ENCODE results near the gene PPP3CA. TPM values are rescaled to one million over a fixed set of nuclear protein-coding genes. Genes with fewer than 3 reads are reported as not detected.
A peak's percentile ranks its signal among the peaks of the same experiment; 100 is the strongest.

Gene PPP3CA
- total RNA-seq, 2 donors from 2014 or later = 11.3 to 15.6 TPM

DNA sequence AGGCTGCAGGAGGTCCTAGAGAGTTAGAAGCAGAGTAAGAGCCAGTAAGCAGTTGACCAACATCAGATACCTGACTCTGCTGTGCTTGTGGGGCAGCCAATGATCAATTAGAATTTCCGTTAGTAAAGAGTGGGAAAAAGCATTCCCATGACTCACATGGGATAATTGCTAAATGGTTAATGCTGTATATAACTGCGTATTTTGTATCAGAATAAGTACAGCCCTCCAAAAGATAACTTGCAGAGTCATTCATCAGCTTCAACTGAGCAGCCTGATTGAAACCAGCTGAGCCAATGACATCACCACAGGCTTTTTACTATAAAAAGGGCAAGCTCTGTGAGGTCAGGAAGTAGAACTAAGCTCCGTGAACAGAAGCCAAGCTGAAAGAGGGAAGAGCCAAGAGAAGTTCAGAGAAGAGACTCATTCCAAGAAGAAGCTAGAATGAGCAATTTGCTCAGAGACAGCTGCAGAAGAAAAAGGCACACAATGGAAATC, 67.9 kb downstream of the PPP3CA start:
- Mint-ChIP-seq H3K36me3 (ENCODE audit: insufficient read depth in 2 of 2) (peaks cover 0 to 2% of the 10 kb centered on the region in 2 donors), H3K9me3 (no peaks in the 10 kb centered on the region), H3K4me1 (ENCODE audit: low read depth) (peaks cover 49% of the 10 kb centered on the region), H3K27ac (no peak overlapping the region), H3K4me3 (peak overlapping the region in 1 of 2 donors; percentile 45), H3K27me3 (ENCODE audit: low read depth) (no peaks in the 10 kb centered on the region)
- DNase-seq = no peak
- peak; percentile 47 to 57 for ATAC-seq (replicated peaks in 1 of 2)

- no peak for DNase-seq
Observed at GRCh38 chr4:101277671-101278070, 69.7 kb downstream of the PPP3CA start.

DNA sequence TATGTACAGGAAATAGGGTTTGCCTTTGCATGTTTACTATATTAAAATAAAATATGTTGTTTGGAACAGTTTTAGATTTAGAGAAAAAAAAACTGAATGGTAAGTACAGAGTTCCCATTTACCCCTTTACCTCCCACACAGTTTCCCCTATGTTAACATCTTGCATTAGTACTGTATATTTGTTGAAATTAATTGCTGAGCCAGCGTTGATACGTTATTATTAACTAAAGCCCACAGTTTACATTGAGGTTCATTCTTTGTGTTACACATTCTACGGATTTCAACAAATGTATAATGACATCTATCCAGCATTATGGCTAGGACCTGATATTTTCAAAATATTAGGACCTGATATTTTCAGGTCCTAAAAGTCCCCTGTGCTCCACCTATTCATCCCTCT, 70.7 kb downstream of the PPP3CA start:
- H3K27me3 Mint-ChIP-seq (ENCODE audit: low read depth) = no peaks in the 10 kb centered on the region
- ATAC-seq (replicated peaks in 1 of 2) = no peak
- H3K27ac Mint-ChIP-seq = no peak overlapping the region
- no peak for DNase-seq
- peaks cover 0 to 2% of the 10 kb centered on the region in 2 donors for H3K36me3 Mint-ChIP-seq (ENCODE audit: insufficient read depth in 2 of 2)
- peaks cover 27% of the 10 kb centered on the region for H3K4me1 Mint-ChIP-seq (ENCODE audit: low read depth)
- H3K9me3 Mint-ChIP-seq = no peaks in the 10 kb centered on the region
- no peak overlapping the region for H3K4me3 Mint-ChIP-seq

More at GRCh38 chr4:101277671-101278070, 69.7 kb downstream of the PPP3CA start:
- Mint-ChIP-seq H3K27ac (no peak overlapping the region), H3K4me1 (ENCODE audit: low read depth) (peaks cover 36% of the 10 kb centered on the region), H3K4me3 (no peak overlapping the region), H3K27me3 (ENCODE audit: low read depth) (no peaks in the 10 kb centered on the region), H3K36me3 (ENCODE audit: insufficient read depth in 2 of 2) (peaks cover 0 to 2% of the 10 kb centered on the region in 2 donors), H3K9me3 (no peaks in the 10 kb centered on the region)
- ATAC-seq (replicated peaks in 1 of 2) = no peak

DNA sequence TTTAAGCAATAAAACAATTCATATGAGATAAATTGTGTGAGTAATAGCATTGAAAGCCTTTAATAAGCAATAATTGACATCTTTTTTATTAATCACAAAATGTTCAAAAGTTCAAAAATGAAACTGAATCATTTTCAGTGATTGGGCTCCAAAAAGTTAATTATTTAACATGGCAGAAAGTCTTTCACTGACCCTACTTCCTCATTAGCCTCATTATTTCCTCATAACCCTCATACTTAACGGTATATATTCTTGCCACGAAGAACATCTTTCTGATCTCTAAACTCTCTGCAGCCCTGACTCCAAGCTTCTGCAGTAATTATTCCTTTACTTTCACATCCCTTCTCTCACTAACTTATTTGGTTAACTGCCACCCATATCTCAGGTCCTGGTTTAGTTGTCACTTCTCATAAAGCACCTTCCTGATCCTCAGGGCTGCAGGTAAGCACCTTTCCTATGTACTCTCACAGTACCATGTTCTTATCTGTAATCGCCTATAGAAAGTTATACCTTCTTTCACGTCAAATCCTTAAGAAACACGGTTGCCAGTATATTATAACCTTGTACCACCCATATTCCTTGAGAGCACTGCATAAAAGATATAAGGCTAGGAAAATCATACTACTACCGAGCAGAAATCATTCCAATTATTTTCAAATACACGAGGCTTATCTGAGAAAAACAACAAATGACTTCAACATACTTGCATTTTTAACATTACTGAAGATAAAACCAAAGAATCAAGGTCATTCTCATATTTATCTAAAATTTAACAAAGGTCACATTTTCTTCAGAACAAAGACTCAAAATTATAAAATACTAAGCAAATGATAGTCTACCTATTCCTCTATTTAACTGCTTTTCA, 72.2 kb downstream of the PPP3CA start:
- H3K27ac Mint-ChIP-seq = no peak overlapping the region
- ATAC-seq (replicated peaks in 1 of 2) = no peak

GRCh38 chr4:101271516-101271915, 75.8 kb downstream of the PPP3CA start:
- no peak for ATAC-seq (replicated peaks in 1 of 2)
- Mint-ChIP-seq H3K4me1 (ENCODE audit: low read depth) (peaks cover 6% of the 10 kb centered on the region), H3K27ac (no peak overlapping the region), H3K9me3 (no peaks in the 10 kb centered on the region), H3K36me3 (ENCODE audit: insufficient read depth in 2 of 2) (no peaks in the 10 kb centered on the region), H3K27me3 (ENCODE audit: low read depth) (no peaks in the 10 kb centered on the region), H3K4me3 (no peak overlapping the region)
- no peak for DNase-seq

More for the DNA sequence above, 72.2 kb downstream of the PPP3CA start:
- Mint-ChIP-seq H3K36me3 (ENCODE audit: insufficient read depth in 2 of 2) (peaks cover 0 to 2% of the 10 kb centered on the region in 2 donors), H3K9me3 (no peaks in the 10 kb centered on the region), H3K4me1 (ENCODE audit: low read depth) (peaks cover 21% of the 10 kb centered on the region), H3K4me3 (no peak overlapping the region), H3K27me3 (ENCODE audit: low read depth) (no peaks in the 10 kb centered on the region)
- no peak for DNase-seq

- H3K4me1 Mint-ChIP-seq (ENCODE audit: low read depth) = no peaks in the 10 kb centered on the region
- ATAC-seq (replicated peaks in 1 of 2) = peak in 1 of 2 donors; percentile 41
- DNase-seq = no peak
- no peak overlapping the region for H3K27ac Mint-ChIP-seq
- no peaks in the 10 kb centered on the region for H3K9me3 Mint-ChIP-seq
- no peaks in the 10 kb centered on the region for H3K36me3 Mint-ChIP-seq (ENCODE audit: insufficient read depth in 2 of 2)
- no peaks in the 10 kb centered on the region for H3K27me3 Mint-ChIP-seq (ENCODE audit: low read depth)
- H3K4me3 Mint-ChIP-seq = no peak overlapping the region
Observed at GRCh38 chr4:101269682-101270081, 77.6 kb downstream of the PPP3CA start.

DNA sequence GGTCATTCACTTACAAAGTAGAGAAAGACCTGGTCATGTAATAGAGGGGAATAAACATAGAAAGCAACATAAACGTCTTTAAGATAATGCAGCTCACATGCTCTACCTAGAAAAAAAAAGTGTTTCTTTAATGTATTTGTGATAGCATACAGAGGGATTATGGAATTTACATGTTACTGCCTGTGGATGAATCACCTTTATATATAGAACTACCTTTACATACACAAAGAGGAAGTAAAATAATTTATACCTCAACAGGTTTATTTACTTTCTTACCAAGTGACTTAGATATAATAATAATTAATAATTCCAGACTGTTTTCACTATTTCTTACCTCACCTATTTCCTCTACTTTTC, 81.5 kb downstream of the PPP3CA start:
- Mint-ChIP-seq H3K9me3 (no peaks in the 10 kb centered on the region), H3K4me3 (no peak overlapping the region), H3K27ac (no peak overlapping the region), H3K4me1 (ENCODE audit: low read depth) (peaks cover 8% of the 10 kb centered on the region), H3K36me3 (ENCODE audit: insufficient read depth in 2 of 2) (no peaks in the 10 kb centered on the region), H3K27me3 (ENCODE audit: low read depth) (no peaks in the 10 kb centered on the region)
- ATAC-seq (replicated peaks in 1 of 2) (no peak), DNase-seq (no peak)

DNA sequence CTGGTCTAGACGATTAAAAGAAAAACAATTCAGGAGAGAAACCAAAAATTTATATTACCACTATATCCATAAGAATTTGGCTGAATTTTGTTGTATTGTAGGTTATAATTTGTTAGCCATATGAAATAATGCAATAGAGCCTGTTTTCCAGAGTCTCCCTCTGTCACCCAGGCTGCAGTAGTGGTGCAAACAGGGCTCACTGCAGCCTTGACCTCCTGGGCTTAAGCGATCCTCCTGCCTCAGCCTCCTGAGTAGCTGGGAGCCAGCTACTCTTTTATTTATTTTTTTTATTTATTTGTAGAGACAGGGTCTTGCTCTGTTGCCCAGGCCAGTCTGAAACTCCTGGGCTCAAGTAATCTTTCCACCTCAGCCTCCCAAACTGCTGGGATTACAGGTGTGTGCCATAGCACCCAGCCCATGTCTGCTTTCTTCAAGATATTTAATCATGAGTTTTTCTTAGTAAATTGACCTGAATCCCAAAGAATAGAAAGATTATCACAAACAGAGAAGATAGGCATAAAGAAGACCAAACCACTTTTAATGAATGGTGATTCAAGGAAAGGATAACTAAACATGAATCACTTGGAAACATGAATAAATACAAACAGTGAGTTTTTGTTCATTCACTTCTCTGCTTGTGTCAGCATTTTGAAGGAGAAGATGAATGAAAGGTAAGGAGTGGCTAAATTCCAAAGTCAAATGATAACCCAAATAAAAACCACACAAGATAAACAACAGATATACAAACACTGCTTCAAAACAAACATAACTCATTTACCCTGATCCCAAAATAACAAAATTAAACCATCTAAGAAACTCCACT, 82.1 kb downstream of the PPP3CA start:
- Mint-ChIP-seq H3K4me1 (ENCODE audit: low read depth) (peaks cover 12% of the 10 kb centered on the region), H3K36me3 (ENCODE audit: insufficient read depth in 2 of 2) (no peaks in the 10 kb centered on the region), H3K27ac (no peak overlapping the region), H3K4me3 (no peak overlapping the region), H3K27me3 (ENCODE audit: low read depth) (no peaks in the 10 kb centered on the region), H3K9me3 (no peaks in the 10 kb centered on the region)
- DNase-seq (no peak), ATAC-seq (replicated peaks in 1 of 2) (no peak)

GRCh38 chr4:101264512-101264911, 82.8 kb downstream of the PPP3CA start:
- H3K27ac Mint-ChIP-seq = no peak overlapping the region
- no peaks in the 10 kb centered on the region for H3K36me3 Mint-ChIP-seq (ENCODE audit: insufficient read depth in 2 of 2)
- DNase-seq (no peak), ATAC-seq (replicated peaks in 1 of 2) (no peak)
- H3K4me3 Mint-ChIP-seq = no peak overlapping the region
- H3K27me3 Mint-ChIP-seq (ENCODE audit: low read depth) = no peaks in the 10 kb centered on the region
- peaks cover 19% of the 10 kb centered on the region for H3K4me1 Mint-ChIP-seq (ENCODE audit: low read depth)
- H3K9me3 Mint-ChIP-seq = no peaks in the 10 kb centered on the region

DNA sequence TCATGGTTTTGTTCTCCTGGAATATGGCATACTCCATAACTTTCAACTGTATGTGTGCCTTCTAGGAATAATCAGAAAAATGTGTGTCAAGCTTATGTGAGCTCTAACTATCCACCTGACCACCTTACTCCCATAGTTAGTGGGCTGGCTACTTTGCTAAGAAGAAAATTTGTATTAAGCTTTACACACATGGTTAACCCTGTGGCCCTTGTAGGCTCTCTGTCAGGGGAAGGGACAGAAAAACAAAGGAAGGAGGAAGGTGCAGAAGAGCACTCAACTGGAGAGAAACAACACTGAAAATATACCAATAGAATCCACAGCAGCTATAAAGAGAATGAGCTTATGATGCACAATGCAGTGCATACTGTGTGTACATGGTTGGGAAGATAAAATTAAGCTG, 84.6 kb downstream of the PPP3CA start:
- Mint-ChIP-seq H3K27ac (no peak overlapping the region), H3K27me3 (ENCODE audit: low read depth) (no peaks in the 10 kb centered on the region), H3K36me3 (ENCODE audit: insufficient read depth in 2 of 2) (no peaks in the 10 kb centered on the region), H3K9me3 (no peaks in the 10 kb centered on the region), H3K4me3 (no peak overlapping the region), H3K4me1 (ENCODE audit: low read depth) (peaks cover 35% of the 10 kb centered on the region)
- ATAC-seq (replicated peaks in 1 of 2) (no peak), DNase-seq (no peak)

DNA sequence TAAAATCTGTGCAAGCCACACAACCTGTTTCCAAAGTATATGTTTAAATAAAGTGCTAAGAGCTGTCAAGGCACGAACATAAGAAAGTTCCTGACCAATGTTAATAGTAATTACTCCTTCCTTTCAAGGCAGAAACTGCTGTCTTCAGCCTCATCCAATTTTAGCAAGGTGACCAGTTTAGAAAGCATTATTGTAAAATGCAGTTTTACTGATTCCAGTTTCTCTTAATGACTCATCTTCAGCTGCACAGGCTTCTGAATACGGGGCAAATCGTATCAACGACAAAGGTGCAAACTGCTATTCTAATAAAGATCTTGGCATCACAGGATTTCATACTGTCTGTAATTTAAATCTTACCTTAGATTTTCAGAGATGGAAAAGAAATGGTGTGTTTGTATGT, 87.5 kb downstream of the PPP3CA start:
- ATAC-seq (replicated peaks in 1 of 2) (peak in 1 of 2 donors; percentile 49), DNase-seq (no peak)
- Mint-ChIP-seq H3K36me3 (ENCODE audit: insufficient read depth in 2 of 2) (no peaks in the 10 kb centered on the region), H3K9me3 (no peaks in the 10 kb centered on the region), H3K4me3 (peak overlapping the region in 1 of 2 donors; percentile 64), H3K27me3 (ENCODE audit: low read depth) (no peaks in the 10 kb centered on the region), H3K4me1 (ENCODE audit: low read depth) (peaks cover 35% of the 10 kb centered on the region), H3K27ac (peak overlapping the region; percentile 37)

GRCh38 chr4:101258883-101259282, 88.4 kb downstream of the PPP3CA start:
- Mint-ChIP-seq H3K27me3 (ENCODE audit: low read depth) (no peaks in the 10 kb centered on the region), H3K36me3 (ENCODE audit: insufficient read depth in 2 of 2) (no peaks in the 10 kb centered on the region), H3K9me3 (no peaks in the 10 kb centered on the region), H3K4me3 (peak overlapping the region in 1 of 2 donors; percentile 46), H3K4me1 (ENCODE audit: low read depth) (peaks cover 35% of the 10 kb centered on the region), H3K27ac (peak overlapping the region; percentile 40)
- DNase-seq (no peak), ATAC-seq (replicated peaks in 1 of 2) (peak in 1 of 2 donors; percentile 49)

GRCh38 chr4:101256222-101256621, 91.1 kb downstream of the PPP3CA start:
- no peaks in the 10 kb centered on the region for H3K9me3 Mint-ChIP-seq
- DNase-seq = no peak
- no peaks in the 10 kb centered on the region for H3K36me3 Mint-ChIP-seq (ENCODE audit: insufficient read depth in 2 of 2)
- peaks cover 39% of the 10 kb centered on the region for H3K4me1 Mint-ChIP-seq (ENCODE audit: low read depth)
- no peaks in the 10 kb centered on the region for H3K27me3 Mint-ChIP-seq (ENCODE audit: low read depth)
- H3K4me3 Mint-ChIP-seq = no peak overlapping the region
- ATAC-seq (replicated peaks in 1 of 2) = no peak
- H3K27ac Mint-ChIP-seq = peak overlapping the region; percentile 63

Data from activated T-cell treated with anti-CD3 and anti-CD28 coated beads, Interleukin-2, amount 50 U/mL, for 72 hours (primary cell).